Panc1 (cell line): ENCODE results near the gene IFI44. TPM values are rescaled to one million over a fixed set of nuclear protein-coding genes. Genes with fewer than 3 reads are reported as not detected.

Experiments
- ATAC-seq: fragments of 200-7000 bp; cut with Tn5 transposase; 2 replicates; pipeline ENCODE4 v1.9.1; 2020; ENCODE audit warnings: mild to moderate bottlenecking, moderate library complexity
- BruUV-seq: library from RNA; stranded (reverse); fragments of 400-500 nt; replicated peaks from 2 replicates; lab custom pipeline; 2021; lab: Mats Ljungman, UMichigan
- CTCF ChIA-PET: fragments of 300-600 bp; sonication (Branson Sonifier 250); formaldehyde crosslinking; loops from one replicate; lab custom pipeline; 2022; ENCODE audit warnings: antibody characterized with exemption; lab: Charles Lee
- POLR2A ChIA-PET: fragments of 300-600 bp; sonication (Branson Sonifier 250); formaldehyde crosslinking; loops from one replicate; lab custom pipeline; 2022; ENCODE audit warnings: antibody characterized with exemption; lab: Charles Lee
- DNase-seq: peaks from one replicate; pipeline ENCODE4 v3.0.0-alpha.2; 2010; ENCODE audit warnings: low read depth, low spot score
- H3K27ac ChIP-seq: 2 replicates; pipeline ENCODE4 v1.5.1; 2011; ENCODE audit warnings: mild to moderate bottlenecking, low read length, inconsistent platforms
- H3K27me3 ChIP-seq: fragments of 200-500 bp; sonication (Bioruptor generic); 2 replicates; pipeline ENCODE4 v1.6.0; 2014; ENCODE audit warnings: low read length, inconsistent platforms; ENCODE audit not compliant: control insufficient read depth, insufficient read depth
- H3K36me3 ChIP-seq: fragments of 200-500 bp; sonication (Bioruptor generic); 2 replicates; pipeline ENCODE4 v1.5.1; 2014; ENCODE audit warnings: inconsistent platforms, mild to moderate bottlenecking, low read length, moderate library complexity; ENCODE audit not compliant: control insufficient read depth, insufficient read depth
- H3K4me1 ChIP-seq: 2 replicates; pipeline ENCODE4 v1.5.1; 2011; ENCODE audit warnings: inconsistent platforms, mild to moderate bottlenecking, low read length, moderate library complexity; ENCODE audit not compliant: control insufficient read depth, insufficient read depth
- H3K4me3 ChIP-seq, 2 experiments: 2 replicates each; pipeline ENCODE4 v1.5.1; 2011 to 2012; ENCODE audit warnings: low read depth in 2 of 2, low read length in 2 of 2, mild to moderate bottlenecking in 2 of 2, inconsistent platforms in 1 of 2, moderate library complexity in 1 of 2
- H3K9me3 ChIP-seq: fragments of 200-500 bp; sonication (Bioruptor generic); 2 replicates; pipeline ENCODE4 v1.5.1; 2014; ENCODE audit warnings: low read depth, mild to moderate bottlenecking, inconsistent platforms, low read length, moderate library complexity; ENCODE audit not compliant: control insufficient read depth, insufficient read depth
- POLR2AphosphoS5 ChIP-seq: IDR thresholded peaks from 2 replicates; pipeline ENCODE4 v1.6.1; 2012; ENCODE audit warnings: mild to moderate bottlenecking, low read depth, low read length, moderate library complexity
- SIN3A ChIP-seq: IDR thresholded peaks from 2 replicates; pipeline ENCODE4 v1.6.1; 2012; ENCODE audit warnings: low read depth, mild to moderate bottlenecking, low read length, moderate library complexity, borderline replicate concordance; ENCODE audit not compliant: insufficient read depth
- TCF7L2 ChIP-seq: IDR thresholded peaks from 2 replicates; pipeline ENCODE4 v1.6.1; 2011; ENCODE audit warnings: mild to moderate bottlenecking, low read depth, low read length, inconsistent platforms
- in situ Hi-C: cut with HindIII; loops from 2 replicates; pipeline ENCODE4 v1.10.0; 2016; ENCODE audit warnings: low sequenced_read_pairs, low pct_unique_long_range_greater_than_20kb
- intact Hi-C: fragments of 100-400 bp; cut with micrococcal nuclease; formaldehyde crosslinking; loops from one replicate; pipeline ENCODE4 v1.10.0; 2022; ENCODE audit not compliant: unreplicated experiment
- total RNA-seq: library from RNA; stranded (reverse); gene quantifications from one replicate; pipeline ENCODE4 v1.2.1, GENCODE V29; 2021; ENCODE audit not compliant: unreplicated experiment
- TF ChIP-seq, protein P1 (sequence below), 2 experiments: IDR thresholded peaks; 2 replicates each; pipeline ENCODE4 v1.6.1; 2011 to 2012; ENCODE audit warnings: low read depth in 2 of 2, control low read depth in 1 of 2, low read length in 1 of 2, mild to moderate bottlenecking in 1 of 2, moderate library complexity in 1 of 2; ENCODE audit not compliant: insufficient read depth in 1 of 2
- TF ChIP-seq, protein P2 (sequence below): fragments of 450-650 bp; IDR thresholded peaks from 2 replicates; pipeline ENCODE4 v1.5.1; 2017; ENCODE audit warnings: mild to moderate bottlenecking

The IFI44 gene
- total RNA-seq, 1 experiment from 2014 or later = 2.0 TPM

- TF ChIP-seq TCF7L2 (no peak), POLR2AphosphoS5 (no peak), SIN3A (no peak)
- TF ChIP-seq, protein P1, sequence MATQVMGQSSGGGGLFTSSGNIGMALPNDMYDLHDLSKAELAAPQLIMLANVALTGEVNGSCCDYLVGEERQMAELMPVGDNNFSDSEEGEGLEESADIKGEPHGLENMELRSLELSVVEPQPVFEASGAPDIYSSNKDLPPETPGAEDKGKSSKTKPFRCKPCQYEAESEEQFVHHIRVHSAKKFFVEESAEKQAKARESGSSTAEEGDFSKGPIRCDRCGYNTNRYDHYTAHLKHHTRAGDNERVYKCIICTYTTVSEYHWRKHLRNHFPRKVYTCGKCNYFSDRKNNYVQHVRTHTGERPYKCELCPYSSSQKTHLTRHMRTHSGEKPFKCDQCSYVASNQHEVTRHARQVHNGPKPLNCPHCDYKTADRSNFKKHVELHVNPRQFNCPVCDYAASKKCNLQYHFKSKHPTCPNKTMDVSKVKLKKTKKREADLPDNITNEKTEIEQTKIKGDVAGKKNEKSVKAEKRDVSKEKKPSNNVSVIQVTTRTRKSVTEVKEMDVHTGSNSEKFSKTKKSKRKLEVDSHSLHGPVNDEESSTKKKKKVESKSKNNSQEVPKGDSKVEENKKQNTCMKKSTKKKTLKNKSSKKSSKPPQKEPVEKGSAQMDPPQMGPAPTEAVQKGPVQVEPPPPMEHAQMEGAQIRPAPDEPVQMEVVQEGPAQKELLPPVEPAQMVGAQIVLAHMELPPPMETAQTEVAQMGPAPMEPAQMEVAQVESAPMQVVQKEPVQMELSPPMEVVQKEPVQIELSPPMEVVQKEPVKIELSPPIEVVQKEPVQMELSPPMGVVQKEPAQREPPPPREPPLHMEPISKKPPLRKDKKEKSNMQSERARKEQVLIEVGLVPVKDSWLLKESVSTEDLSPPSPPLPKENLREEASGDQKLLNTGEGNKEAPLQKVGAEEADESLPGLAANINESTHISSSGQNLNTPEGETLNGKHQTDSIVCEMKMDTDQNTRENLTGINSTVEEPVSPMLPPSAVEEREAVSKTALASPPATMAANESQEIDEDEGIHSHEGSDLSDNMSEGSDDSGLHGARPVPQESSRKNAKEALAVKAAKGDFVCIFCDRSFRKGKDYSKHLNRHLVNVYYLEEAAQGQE (IDR thresholded peaks at IDR 0.05; ENCODE audit: insufficient read depth in 1 of 2, low read depth in 2 of 2, low read length in 1 of 2) = no peak
- TF ChIP-seq, protein P2, sequence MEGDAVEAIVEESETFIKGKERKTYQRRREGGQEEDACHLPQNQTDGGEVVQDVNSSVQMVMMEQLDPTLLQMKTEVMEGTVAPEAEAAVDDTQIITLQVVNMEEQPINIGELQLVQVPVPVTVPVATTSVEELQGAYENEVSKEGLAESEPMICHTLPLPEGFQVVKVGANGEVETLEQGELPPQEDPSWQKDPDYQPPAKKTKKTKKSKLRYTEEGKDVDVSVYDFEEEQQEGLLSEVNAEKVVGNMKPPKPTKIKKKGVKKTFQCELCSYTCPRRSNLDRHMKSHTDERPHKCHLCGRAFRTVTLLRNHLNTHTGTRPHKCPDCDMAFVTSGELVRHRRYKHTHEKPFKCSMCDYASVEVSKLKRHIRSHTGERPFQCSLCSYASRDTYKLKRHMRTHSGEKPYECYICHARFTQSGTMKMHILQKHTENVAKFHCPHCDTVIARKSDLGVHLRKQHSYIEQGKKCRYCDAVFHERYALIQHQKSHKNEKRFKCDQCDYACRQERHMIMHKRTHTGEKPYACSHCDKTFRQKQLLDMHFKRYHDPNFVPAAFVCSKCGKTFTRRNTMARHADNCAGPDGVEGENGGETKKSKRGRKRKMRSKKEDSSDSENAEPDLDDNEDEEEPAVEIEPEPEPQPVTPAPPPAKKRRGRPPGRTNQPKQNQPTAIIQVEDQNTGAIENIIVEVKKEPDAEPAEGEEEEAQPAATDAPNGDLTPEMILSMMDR = no peak
- no peak for DNase-seq
- no peaks in the 10 kb centered on the region for H3K9me3 ChIP-seq
- CTCF ChIA-PET = no interaction called here
- no TSS peak for BruUV-seq
- no peak for ATAC-seq
- in situ Hi-C loops (no loop called here), intact Hi-C loops (no loop called here)
- no peaks in the 10 kb centered on the region for H3K36me3 ChIP-seq
- no peak overlapping the region for H3K27ac ChIP-seq
- H3K27me3 ChIP-seq = no peaks in the 10 kb centered on the region
- no peaks in the 10 kb centered on the region for H3K4me1 ChIP-seq
- POLR2A ChIA-PET = no interaction called here
- H3K4me3 ChIP-seq = no peak overlapping the region
Observed at GRCh38 chr1:78663923-78664322, 14.3 kb downstream of the IFI44 start.

DNA sequence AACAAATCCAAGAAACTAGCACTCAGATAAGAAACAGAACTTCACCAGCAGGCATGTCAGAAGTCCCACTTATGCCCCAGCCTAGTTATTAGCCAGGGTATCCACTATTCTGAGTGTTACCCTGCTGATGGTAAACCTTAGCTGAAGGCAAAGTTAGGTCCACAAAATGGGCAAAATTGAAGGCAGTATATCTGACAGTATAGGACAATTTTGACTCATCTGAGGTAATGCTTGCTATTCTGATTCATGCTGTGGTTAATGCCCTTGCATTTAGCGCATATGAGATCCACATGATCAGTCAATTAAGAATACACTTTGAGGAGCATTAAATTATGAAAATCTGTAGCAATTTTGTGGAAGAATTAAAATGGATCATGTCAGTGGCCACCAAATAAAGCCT is 15.1 kb downstream of the IFI44 start:
- no peak for ATAC-seq
- no peak for DNase-seq
- POLR2A ChIA-PET = no interaction called here
- Histone ChIP-seq H3K9me3 (no peaks in the 10 kb centered on the region), H3K27me3 (no peaks in the 10 kb centered on the region), H3K4me1 (no peaks in the 10 kb centered on the region), H3K4me3 (no peak overlapping the region), H3K36me3 (no peaks in the 10 kb centered on the region), H3K27ac (no peak overlapping the region)
- no TSS peak for BruUV-seq
- in situ Hi-C loops (no loop called here), intact Hi-C loops (no loop called here)
- TF ChIP-seq POLR2AphosphoS5 (no peak), TCF7L2 (no peak)
- TF ChIP-seq, protein P1 (IDR thresholded peaks at IDR 0.05; ENCODE audit: insufficient read depth in 1 of 2, low read depth in 2 of 2, low read length in 1 of 2) = no peak
- TF ChIP-seq, protein P2 = no peak
- CTCF ChIA-PET = no interaction called here
